Tongue (tissue), 2 donors: Measurements from ENCODE around the gene EPHA4. TPM values are rescaled to one million over a fixed set of nuclear protein-coding genes. Genes with fewer than 3 reads are reported as not detected.

Experiments
- DNase-seq: peaks from one replicate; pipeline ENCODE4 v3.0.0-alpha.2; 2015
- total RNA-seq: library from RNA; depleted of rRNA; stranded (reverse); fragments of >200 nt; gene quantifications from one replicate; pipeline ENCODE4 v1.2.3, GENCODE V29; 2014

Gene EPHA4
- total RNA-seq, 1 donor from 2014 or later = 26.2 TPM

DNA sequence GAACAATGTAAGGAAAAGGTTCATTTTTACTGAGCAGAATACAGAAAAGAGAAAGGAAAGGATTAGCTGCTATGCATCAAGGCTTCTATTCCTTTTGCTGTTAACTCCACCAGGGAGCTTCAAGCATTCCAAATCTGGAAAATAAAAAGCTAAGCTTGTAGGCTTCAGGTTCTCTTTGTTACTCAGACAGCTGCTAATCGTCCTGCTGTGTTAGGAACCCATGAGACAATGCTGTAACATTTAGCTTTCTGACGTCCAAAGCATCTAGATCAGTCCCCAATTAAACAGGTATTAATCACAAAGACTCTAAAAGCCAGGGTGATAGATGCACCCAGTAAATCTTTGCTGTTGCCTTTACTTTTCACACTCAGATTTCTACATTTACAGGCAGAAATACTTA, 103.8 kb downstream of the EPHA4 start:
- no peak for DNase-seq

DNA sequence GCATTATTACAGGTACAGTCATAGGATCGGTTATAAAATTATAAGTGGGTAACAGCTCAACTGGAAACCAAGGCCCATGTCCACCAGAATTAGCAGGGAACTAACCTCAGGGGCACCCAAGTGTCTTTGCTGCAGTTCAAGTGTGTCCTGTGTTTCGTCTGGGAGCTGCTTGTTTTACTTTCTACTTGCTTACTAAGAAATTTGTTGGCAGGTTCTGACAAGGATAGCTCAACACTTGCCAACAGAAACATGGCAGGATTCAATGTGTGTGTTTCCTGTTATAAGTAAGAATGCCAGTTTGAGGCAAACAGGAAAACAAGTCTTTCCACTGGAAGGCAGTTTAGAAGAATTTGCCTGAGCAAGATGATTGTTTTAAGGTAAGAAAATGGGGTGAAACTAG, 104.5 kb downstream of the EPHA4 start:
- peak; percentile 35 for DNase-seq

DNA sequence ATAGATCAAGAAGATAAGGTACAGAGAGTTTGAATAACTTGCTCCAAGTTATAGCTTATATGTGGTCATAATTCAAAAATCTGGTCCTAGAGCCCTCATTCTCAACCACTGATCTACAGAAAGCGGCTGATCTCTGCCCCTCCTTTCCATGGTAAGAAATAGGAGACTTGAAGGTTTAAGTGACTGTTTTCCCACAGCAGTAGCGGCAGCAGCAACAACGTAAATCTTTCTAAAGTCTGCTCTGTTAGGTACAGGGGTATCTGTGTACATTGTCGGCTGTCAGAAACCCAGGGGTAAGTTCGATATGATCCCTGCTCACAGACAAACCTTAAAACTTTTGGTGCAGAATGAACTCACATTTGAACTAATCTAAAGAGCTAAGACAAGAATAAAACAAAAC, 105.4 kb downstream of the EPHA4 start:
- DNase-seq = no peak

DNA sequence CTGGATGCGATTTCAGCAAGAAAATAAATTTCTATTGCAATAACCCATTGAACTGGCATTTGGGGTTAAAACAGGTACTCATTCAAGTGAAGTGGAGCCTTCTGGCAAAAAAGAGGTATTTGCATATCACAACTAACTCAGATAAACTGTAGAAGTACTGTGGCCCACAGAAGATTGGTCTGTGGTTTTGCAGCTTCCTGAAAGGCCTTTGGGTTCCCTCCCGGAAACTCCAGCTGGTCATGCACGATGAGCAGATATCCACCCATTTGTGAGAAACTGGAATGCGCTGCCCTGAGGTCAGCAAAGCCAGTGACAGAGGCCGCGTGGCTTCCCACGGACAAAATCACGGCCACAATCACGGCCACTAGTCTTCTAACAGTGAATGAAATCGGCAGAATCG, 106.3 kb downstream of the EPHA4 start:
- DNase-seq = no peak

DNA sequence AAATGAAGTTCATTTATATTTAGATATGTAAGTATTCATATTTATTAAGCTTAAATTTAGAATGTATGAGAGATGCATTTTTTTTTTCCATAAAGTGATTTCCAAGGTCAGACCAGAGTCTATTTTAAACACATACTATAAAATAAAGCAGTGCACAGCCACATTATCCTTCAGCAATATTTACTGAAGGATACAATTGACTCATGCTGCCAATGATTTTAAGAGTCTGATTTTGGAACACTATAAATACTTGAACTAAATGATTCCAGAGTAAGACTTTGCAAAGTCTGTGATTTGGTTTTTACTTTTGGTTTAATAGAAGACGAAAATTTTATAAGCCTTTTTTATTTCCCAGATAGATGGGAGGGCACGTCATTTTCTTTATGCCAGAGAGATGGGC, 107.1 kb downstream of the EPHA4 start:
- no peak for DNase-seq

DNA sequence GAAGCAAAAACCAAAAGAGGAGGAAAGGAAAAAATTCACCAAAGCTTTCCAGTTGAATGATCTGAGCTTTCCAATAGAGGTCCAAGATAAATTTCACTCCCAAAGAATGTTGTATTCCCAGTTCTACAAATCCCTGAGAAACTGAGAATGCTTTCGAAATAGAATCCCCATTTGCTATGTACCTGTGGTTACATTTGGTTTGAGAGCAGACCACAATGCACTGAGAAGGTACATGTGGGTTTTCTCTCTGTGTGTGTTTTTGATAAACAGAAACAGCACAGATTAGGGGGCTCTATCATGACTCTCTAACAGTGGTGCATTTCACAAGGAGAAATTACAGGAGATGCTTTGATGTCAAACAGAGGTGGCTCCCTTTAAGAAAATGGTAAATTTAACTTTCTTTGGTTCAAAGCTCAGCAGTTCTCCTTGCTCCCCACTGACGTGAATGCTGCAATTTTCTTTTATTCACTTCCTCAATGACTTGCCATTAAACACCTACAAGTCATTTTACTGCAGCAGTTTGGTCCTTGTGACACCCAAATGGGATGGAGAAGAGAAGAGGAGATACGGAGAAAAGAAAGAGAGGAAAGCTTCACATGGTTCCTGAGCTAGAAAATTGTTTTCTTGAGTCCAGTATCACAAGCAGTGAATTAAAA, 108.7 kb downstream of the EPHA4 start:
- no peak for DNase-seq

DNA sequence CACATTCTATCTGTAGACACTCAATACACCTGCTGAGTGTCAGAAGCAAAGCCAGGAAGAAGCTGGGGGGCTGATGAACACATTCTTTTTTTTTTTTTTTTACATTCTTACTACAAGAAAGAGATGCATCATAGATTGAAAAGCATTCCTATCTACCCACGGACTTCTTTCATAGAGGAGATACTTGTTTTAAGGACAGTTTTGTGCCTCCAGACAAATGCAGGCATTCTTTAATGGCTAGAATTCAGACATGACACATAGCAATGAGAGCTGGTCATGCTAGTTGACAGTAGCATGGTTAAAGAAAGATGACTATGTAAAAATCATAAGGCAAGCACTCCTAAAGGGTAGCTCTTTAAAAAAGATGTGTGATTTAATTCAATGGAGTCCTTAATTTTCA, 110.2 kb downstream of the EPHA4 start:
- no peak for DNase-seq

DNA sequence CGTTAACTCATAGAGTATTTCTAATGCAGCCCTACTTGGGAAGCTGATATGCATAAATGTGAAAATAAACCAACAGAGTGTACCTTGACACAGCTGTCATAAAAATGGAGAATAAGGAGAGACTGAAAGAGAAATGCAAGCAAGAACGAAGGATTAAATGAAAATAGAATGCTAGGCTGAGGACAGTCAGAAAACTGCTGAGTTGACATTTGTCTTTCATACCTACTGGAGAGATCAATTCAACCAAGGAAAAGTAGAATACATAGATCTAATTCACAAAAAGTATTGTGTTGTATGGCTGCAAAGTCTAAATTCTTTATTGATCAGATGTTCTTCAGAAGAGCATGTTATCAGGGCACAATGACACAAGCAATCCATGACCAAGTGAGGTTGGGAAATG, 112.0 kb downstream of the EPHA4 start:
- no peak for DNase-seq

DNA sequence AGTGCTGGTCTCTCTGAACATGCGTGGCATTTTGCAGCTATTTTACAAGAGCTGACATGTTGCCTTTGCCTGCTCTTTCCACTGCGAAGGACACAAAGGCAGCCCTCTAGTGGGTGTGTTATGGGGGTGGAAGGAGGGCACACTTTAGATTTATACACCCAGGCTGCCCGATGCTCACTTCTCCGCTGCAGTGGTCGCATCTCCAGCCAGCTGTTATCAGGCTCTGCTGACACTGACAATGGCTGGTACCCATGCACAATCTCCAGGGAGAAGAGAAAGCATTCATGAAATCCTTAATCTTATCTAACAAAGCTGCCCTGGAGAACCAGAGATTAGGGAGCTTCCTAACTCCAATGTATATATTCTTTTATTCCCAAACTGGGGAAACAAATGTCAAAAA, 113.5 kb downstream of the EPHA4 start:
- no peak for DNase-seq

DNA sequence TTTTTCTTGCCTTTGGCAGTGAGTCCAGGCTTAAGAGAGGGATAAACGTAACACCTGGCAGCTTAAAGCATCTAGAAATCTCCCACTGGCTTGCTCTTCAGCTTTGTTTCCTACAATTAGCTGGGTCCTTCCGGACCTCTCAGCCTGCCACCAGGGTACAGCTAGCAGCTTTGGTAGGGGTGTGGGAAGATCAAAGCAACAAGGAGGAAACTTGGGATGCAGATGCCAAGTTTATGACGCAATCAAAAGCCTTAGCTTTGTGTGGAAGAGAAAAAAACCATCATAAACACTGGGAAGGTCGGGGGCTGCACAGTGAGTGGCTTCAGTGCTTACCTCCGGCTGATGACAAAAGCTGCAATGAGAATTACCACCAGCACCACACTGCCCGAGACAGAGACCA, 116.9 kb downstream of the EPHA4 start:
- DNase-seq = no peak

DNA sequence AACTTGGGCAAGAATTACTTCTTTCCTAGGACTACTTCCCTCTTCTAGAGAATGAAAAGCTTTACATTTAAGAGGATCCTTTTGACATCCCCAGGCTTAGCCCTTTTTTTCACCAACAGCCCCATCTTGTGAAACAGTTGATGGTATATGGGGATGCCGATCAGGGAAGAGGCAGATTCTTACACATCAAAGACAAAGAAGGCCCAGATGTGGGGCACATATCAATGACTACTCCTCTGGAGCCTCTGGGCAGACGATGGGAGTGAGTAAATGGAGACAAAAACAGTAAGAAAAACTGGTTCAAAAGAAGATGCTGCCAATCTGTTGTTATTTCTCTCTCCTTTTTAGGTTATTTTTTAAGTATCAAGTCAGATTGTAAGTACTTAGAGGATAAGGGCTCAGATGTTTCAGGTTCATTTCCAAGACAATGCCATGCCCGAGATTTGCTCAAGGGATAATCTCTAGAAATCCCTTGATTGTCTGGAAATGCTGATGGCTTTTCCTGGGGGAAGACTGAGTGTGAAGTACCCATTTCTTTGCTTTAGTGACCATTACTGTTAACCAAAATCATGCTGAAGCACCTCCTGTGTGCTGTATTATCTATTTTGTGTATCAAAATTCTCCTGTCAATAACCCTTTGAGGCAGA, 117.5 kb downstream of the EPHA4 start:
- no peak for DNase-seq

DNA sequence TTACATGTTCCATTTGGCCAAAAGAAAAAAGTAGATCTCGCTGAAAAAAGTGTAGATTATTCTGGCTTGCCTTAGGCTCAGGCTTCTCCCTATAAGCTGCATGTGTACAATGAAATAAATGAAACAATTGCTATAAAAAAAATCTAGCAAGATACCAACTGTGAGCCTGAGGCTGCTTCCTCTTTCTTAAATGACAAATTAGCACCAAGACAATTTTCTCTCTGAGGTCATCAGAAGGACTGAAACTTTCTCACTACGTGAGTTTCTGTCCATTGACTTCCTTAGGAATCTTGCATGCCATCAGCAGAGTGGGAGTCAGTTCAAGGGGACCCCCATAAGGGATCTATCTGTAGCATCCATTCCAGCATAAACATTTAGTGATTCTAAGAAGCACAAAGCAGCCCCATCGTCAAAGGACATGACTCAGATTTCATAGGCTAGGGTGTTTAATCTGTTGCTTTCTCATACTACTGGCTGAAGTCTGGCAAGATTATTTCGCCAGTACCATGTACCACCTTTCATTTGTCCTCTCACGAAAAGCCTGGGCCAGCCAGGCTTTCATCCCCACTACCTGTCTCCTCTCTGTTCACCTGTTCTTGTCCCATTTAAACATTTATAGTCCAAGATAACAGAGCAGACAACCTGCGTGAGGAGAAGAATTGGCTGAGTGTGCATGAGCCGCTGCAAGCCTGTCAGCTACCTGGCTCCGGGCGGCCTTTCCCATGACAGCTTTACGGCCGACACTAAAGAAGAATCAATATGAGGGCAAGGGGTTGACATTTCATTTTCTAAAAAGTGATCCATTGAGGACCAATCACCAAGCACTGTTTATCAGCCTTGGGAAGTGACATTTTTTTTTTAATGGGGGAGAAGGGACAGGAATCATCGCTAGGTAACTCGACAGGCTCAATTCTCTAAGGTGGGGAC, 120.0 kb downstream of the EPHA4 start:
- DNase-seq = no peak

DNA sequence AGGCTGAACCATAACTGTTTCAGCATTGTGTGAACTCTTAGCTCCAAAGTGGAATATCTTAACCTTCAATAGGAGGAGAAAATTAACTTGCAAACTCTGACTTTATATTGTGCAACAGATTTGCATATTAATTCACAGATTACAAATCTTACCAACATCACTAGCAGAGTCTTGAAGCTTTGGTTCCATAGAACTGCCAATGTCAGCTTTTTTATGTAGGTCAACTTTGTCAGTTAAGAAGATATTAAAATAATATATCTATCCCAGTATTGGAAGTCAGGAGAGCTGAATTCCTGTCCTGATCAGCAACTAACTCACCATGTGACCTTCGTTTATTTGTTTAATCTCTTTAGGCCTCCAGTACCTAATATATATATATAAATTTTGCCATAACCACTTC, 121.8 kb downstream of the EPHA4 start:
- no peak for DNase-seq

DNA sequence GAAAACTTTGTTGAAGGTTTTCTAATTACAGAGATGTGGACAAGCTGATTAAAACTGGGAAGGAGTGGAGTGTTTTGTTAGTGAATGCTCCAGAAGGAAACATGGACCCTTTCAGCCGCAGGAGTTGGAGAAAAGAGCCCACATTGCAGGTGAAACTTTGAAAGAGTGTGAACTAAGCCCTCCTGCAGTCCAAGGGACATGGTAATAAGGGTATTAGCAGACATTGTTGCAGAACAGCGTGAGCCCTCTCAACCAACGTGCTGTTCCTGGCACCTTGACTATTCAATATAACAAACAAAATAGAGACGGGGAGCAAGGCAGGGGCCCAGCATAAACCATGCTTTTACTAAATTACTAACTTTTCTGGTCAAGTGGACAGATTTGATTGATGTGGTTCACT, 122.7 kb downstream of the EPHA4 start:
- DNase-seq = no peak

DNA sequence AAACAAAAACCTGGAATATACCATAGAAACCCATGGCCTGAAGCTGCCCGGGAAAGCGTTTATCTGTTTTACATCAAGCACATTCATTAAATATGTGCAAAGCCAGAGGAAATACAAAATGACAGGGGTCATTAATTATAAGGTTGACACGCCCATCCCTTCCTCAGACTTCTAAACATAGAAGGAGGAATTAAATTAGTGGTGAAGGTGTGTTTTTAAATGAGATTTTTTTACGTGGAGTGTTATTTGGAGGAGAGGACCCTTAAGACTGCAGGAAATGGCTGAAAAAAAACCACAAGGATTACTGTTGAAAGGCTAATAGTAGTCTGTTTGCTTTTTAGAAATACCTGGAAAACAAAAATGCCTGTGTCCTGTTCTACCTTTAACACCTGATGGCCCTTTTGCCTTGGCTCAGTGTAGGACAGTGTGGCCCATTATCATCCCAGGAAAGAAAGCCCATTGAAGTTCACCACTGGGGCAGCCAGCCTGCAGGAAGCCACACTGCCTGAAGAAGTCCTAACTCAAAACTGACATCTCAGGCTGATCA, 123.2 kb downstream of the EPHA4 start:
- DNase-seq = no peak

DNA sequence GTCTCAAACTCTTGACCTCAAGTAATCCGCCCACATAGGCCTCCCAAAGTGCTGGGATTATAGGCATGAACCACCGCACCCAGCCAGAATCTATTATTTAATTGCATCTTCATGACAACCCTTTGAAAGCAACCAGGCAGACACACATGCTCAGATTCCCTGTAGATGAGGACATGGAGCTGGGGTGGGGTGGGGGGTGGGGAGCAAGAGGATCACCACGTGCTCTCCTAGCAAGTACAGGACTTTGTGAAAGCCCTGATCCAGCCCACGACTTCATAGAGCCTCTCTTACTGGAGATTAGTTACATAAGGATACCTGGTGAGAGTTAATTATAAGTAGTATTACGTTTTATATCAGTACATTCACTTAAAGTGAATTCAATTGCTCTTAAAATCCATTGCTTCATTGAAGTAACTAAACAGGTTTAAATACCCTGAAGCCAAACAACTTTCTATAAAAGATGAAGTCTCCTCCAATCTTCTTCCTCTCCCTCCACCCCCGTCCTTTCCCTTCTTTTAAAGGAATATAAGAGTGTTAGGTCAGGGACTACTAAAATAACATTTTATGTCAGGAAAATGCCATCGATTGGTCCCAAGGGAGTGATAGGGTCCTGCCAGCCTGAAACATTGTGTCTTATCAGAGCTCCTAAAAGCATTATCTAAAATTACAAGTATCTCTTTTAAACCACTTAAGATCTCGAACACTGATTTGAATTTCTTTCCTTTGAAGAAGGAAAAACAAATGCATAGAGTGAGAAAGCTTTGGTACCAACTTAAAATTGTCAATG, 123.9 kb downstream of the EPHA4 start:
- no peak for DNase-seq

DNA sequence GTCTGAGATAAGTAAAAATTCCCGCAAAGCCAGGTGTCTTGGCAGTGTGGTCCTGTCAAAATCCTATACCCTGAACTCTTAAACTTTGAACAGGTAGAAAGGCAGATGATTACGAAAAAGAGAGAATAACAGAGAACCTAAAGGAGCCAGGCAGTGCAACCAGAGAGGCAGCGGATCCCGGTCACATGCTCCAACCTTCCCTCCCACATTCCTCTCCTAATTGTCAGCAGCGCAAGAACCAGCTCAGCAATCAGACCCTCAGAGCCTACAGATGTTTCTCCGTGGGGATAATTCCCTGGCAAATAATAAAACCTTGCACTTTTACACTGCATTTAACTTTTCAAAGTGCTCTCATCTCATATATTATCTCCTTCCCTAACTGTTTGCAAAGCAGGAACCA, 124.8 kb downstream of the EPHA4 start:
- DNase-seq = peak; percentile 14

DNA sequence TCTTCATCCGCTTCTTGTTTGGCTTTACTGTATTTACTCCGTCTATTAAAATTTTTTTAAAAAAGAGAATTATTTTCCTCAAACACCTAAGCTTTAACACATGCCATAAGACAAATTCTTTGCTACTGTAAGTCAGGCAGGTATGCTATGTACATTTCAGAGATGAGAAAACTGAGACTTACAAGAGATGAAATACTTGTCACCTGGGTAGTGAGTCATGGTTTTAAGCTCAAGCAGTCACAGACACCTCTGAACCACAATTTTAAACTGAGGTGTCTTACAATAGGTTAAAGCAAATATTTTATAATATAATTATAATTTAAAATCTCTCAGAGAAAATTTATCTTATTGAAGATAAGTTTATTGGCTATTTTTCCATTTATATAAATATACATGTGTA, 126.0 kb downstream of the EPHA4 start:
- no peak for DNase-seq

DNA sequence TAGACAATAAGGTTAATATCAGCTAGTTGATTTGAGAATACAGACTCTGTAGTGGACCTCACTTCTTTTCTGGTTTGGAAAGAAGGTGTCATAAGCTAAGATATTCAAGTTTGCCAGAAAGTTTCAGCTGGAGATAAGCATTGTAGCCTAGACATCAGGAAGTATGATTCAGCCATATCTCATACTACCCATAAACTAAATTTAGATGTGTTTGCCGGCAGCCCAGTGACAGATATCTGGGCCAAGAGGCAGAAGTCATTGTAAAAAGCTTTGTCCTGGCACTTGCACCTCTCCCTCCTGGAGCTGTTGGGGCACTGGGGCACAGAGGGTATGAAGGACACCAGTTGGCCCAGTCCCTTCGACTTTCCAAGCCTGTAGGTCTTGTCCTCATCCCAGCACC, 128.0 kb downstream of the EPHA4 start:
- DNase-seq = no peak

DNA sequence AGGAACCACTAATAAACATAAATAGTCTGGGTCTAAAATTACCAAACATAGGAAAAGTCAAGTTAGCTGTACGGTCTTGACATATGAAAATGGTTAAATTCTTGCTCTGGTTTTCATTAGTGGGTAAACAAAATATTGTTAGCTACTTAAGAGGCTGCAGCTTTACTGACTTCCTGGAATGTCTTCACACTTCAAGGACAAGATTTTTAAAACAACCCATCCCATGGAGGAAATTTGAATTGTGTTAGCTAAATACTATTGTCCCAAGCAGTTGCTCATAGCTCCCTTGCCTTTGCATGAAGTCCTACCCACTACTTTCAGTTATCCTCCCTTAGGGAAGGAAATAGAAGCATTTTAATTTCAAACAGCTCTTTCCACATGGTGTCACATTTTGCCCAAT, 128.5 kb downstream of the EPHA4 start:
- DNase-seq = no peak

DNA sequence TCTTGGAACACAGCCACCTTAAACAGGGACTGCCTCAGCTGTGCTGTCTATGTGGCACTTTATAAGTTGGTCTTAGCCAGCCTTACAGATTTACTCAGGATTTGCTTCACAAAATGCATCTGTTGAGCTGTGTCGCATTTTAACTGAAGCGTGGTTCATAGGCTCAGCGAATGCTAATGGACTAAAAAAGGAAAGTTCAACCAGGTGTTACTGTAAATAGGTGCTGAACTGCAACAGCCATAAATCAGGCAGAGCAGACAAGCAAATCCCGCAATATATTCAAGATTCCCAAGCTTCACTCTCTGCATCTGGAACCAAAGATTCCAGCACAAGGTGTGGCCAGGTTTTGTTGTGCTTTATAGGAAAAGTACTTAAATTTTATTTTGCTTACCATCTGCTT, 130.0 kb downstream of the EPHA4 start:
- peak; percentile 73 for DNase-seq

DNA sequence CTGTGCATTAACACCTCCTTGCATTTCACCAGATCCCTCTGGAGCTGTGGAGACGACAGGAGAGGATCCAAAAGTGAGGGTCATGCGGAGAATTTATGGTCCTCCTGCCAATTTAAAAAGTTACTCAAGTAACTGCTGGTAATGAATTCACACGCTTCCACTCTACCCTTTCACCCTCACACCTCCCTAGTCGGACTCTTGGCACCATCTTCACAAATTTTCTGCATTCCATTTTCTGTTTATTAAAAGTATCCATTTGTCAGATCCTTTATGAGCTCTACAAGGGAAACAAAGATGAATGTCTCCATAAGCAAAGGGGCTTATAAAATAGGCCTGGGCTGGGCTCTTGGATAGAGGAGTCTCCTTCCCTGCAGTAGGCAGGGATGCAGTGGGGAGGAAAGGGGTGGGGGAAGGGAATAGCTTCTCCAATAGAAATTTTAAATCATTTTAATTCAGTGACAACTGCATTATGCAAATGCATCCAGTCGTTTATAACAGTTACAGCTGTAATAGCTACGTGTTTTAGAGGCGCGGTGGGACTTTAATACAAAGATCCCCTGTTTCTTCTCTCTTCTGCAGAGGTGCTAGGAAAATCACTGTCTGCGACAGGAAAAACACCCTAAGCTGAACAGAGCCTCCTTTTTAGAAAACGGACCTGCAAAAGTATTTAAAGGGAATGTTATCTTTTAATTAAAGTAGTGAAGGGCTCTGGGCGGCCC, 132.2 kb downstream of the EPHA4 start:
- peak; percentile 16 for DNase-seq
